Superior temporal gyrus (tissue), 1 donor: ENCODE results near the gene TUBA8.
"Not testable (repeated sequence)": the region's sequence is repeated elsewhere in the genome, so short reads cannot be mapped to it uniquely, and the experiment has no call there.

Experiments
- DNase-seq: peaks from one replicate; pipeline ENCODE4 v3.0.0-alpha.2; 2016; ENCODE audit errors: extremely low spot score

Gene TUBA8

DNA sequence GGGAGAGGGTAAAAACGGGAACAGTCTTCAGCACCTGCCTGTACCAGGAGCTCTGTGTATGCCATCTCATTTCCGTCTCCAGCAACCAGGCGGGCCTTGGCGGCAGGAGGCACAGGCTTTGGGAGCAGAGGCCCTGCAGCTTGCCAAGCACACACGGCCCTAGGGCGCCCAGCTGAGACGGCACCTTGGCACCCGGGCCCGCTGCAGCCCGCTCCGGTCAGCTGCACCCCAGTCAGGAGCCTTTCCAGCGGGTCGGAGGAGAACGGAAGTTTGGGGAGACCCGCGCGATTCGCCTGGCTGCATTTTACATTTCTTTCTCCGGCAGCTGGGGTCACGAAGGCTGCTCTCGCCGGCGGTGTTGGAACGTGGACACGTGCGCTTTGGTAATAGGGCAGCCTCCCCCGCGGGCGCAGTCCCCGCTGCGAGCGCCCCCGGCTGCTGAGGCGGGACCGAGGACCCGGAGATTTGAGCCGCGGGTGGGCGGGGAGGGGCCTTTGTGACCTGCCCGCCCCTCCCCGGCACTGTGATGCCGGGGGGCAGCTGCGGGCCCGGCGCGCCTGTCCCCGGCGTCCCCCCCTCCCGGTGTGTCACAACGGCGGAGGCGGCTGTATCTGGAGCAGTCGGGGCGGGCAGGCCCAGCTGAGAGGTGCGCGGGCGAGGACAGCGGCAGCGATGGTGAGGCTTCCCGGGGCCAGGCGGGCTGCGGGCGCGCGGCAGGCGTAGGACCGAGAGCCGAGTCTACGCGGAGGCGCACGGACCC lies at the start of gene TUBA8:
TSS of gene TUBA8 (plus strand) at position 616 of the 760 bp plus-strand sequence. CDS start at position 673, 57 bp downstream.
- DNase-seq, result no peak

DNA sequence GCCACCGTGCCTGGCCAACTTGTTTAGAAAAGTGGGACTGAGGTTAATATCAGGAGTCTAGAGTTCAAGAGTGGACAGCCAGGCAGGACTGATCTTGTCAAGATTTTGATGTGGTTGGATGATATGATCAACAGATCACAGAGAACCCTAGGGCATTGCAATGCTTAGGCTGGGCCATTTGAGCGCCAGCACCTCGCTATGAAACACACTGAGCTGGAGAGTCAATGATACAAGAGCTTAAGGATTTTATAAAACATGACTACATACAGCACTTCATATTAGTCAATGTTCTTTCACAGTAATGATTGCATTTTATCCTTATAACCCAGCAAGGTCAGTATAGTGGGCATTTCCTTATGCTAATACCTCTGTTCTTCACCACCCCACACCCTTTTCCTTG lies 48.2 kb upstream of the TUBA8 start:
- DNase-seq, result no peak

- no peak for DNase-seq
Measured at GRCh38 chr22:18063306-18063705, 47.3 kb upstream of the TUBA8 start.

DNA sequence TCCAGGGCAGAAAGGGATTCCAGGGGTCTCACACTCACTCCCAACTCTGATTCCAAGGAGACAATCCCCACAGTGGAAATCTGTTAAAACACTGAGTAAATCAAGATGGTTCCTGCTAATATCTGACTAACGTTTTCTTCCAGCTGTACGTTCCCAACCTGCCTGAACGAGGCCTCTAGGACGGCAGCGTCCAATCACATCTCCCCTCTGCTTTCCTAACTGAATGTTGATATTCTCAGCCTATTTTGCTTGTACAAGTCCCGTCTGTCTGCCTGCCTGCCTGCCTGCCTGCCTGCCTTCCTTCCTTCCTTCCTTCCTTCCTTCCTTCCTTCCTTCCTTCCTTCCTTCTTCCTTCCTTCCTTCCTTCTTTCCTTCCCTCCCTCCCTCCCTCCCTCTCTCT lies 46.9 kb upstream of the TUBA8 start:
- DNase-seq, result not testable (repeated sequence)

DNA sequence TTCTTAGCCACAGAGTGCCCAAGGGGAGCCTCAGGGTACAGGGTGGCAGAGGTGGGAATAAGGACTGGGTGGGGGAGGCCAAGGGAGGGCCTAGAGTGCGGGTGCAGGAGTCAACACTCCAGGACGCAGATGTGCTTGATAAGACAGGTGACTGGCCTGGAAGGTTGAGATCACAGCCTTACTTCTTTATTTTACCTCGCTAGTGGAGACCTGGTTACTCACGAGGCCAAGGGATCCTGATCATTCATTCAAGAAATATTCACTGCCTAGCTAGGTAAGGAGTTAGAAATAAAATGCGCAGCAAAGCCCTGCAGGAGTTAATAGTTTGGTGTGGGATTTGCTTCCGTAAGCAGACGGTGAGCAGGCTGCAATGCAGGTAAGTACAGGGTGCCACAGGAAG lies 46.0 kb upstream of the TUBA8 start:
- DNase-seq, result no peak

- DNase-seq, result no peak
Measured at GRCh38 chr22:18065256-18065655, 45.4 kb upstream of the TUBA8 start.

DNA sequence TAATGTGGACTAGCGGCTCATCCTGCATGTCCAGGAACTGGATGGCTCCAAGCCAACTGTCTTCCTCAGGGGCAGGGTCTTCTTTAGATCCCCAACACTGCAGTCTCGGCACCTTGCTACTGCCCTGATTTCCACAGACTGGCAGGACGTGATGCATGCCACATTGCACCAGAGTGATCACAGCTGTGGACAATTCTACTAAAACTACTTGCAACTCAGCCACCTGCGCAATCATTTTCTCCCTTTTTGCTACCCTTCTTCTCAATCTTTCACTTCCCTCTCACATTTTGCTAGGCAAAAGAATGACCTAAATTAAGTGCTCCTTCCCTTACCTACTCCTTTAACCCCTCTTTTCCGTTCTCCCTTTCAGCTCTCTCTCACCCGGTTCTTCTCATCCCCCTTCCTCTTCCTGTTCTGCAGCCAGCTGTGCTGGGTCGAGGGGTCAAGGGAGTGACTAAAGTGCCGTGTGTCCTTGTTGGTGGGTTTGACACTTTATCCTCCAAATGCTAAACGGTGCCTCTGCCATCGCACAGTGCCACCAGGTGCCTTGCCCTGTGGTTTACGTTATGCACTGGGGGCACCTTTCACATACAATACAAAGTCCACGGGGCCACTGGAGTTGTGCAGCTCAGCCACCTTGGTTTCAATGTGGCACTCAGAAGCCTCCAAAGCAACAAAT lies 44.3 kb upstream of the TUBA8 start:
- no peak for DNase-seq

DNA sequence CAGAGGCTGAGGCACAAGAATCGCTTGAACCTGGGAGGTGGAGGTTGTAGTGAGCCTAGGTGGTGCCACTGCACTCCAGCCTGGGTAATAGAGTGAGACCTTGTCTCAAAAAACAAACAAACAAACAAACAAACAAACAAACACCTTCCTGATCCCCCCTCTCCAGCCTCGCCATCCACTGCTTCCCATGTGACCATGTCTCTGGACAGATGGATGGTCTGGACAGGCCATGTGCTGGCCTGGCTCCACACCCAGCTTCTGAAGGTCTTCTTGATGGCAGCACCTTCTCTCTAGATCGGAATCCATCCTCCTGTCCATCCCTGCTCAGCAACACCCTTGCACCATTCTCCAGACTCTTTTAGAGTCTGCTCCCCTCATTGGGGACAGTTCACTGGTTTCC lies 43.5 kb upstream of the TUBA8 start:
- no peak for DNase-seq

GRCh38 chr22:18067548-18068341 lies 42.9 kb upstream of the TUBA8 start:
- DNase-seq, result no peak

GRCh38 chr22:18068381-18068988 lies 42.1 kb upstream of the TUBA8 start:
- DNase-seq, result no peak

DNA sequence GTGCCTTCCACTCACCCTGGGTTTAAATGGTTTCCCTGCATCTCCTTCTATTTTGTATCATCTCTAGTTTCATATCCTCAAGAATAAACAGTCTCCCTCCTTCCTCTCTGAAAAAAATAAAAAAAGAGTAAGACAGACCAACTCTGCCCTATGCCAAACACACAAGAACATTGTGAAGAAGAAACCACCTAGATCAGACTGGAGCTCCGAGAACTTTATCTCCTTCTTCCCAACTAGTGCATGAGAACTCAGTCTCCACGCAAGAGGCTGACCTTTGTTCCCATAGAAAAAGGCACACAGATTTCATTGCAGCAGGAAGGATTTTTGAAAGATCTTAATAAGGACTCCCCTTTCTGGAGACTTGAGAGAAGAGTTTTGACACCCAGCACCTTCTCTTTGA lies 41.6 kb upstream of the TUBA8 start:
- DNase-seq, result no peak

DNA sequence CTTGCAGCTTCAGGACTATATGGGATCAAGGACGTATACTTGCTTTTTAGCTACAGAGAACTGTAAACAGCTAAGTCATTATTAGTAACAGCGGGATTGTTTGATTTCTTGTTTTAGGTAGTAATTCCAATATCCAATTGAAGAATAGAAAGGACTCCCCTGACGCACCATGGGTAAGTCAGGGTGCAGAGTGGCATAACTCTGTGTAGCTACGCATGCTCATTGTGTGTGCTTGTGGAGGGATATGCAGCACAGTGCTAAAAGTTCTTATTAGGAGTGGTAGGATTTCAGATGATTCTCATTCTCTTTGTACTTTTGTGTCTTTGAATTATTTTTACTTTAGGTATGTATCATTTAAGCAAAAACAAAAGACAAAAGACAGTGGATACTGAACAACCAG lies 40.6 kb upstream of the TUBA8 start:
- no peak for DNase-seq

- no peak for DNase-seq
Measured at GRCh38 chr22:18070556-18071306, 39.9 kb upstream of the TUBA8 start.

GRCh38 chr22:18071307-18071967 lies 39.2 kb upstream of the TUBA8 start:
- DNase-seq, result not testable (repeated sequence)

GRCh38 chr22:18071968-18072310 lies 38.7 kb upstream of the TUBA8 start:
- DNase-seq, result no peak

DNA sequence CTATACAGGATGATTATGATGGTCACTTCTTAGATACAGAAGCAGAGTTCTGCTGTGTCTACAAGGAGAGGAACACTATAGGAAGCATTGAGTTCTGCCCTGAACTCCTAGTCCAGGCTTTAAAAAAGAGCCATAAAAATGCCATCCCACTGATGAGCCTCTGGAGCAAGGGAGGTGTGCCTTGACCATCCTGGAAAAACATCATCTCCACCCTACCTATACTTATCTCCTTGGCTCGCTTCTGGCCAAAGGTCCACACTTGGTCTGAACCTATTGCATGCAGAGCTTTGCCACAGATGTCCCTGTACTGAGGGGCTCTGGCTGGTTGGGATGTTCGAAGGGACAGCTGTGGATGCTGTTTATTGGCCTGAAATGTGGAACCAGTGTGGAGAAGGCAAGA lies 37.1 kb upstream of the TUBA8 start:
- no peak for DNase-seq

GRCh38 chr22:18073927-18074326 lies 36.7 kb upstream of the TUBA8 start:
- not testable (repeated sequence) for DNase-seq

DNA sequence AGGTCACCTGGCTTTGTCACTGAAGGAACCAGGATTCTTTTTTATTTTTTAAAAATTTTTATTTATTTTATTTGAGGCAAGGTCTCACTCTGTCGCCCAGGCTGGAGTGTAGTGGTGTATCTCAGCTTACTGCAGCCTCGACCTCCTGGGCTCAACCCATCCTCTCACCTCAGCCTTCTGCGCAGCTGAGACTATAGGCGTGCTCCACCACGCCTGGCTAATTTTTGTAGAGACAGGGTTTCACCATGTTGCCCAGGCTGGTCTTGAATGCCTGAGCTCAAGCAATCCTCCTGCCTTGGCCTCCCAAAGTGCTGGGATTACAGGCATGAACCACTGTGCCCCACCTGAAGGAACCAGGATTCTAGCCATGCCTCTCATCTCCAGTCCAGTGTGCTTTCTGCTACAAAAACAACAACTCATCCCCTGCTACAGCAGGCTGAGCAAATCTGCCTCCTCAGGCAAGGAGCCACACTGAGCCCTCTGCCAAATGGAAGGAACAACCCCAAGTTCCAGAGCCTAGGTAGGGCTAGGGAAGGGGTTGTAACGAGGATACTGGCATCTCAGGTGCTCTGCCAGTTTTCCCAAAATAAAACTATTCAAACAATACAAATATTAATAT lies 35.4 kb upstream of the TUBA8 start:
- no peak for DNase-seq

DNA sequence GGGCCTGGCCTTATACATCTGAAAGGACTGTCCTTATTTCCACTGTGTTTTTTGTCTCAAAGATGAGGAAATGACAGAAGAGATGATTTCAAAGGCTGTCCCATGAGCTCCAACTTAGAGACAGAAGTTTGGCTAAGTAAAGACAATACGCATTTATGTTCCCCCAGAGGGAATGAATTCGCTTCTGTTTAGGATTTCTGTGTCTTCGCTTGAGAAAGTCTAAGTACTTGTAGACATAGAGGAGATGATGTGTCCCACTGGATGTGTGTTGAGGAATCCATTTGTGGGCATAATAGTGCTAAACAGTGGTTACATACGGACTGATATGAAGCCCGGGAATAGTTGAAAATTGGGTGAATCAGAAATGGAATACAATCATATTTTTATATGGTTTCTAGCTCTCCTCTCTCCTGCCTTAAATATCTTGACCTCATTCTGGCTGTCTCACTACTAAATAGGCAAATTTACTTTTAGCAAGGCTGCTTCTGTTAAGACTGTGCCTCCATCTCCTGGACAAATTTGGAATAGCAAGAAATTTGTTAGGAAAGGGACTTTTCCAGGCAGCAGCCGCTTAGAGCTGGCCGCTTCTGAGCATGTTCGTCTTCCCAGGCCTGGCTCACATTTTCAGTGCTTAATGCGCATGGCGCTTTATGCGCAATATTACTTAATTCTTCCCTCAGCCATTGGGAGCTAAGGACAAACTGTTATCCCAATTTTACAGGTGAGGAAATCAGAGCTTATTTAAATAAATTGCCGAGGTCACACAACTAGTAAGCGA lies 34.7 kb upstream of the TUBA8 start:
- DNase-seq, result peak; percentile 99
